ENCODE measurements around the gene LRGUK. TPM values are rescaled to one million over a fixed set of nuclear protein-coding genes. Genes with fewer than 3 reads are reported as not detected.

LRGUK gene
- total and polyA plus RNA-seq, 2 donors (not counting 1 experiment from before 2014, with no cell fraction given) = 0.27 to 0.49 TPM

DNA sequence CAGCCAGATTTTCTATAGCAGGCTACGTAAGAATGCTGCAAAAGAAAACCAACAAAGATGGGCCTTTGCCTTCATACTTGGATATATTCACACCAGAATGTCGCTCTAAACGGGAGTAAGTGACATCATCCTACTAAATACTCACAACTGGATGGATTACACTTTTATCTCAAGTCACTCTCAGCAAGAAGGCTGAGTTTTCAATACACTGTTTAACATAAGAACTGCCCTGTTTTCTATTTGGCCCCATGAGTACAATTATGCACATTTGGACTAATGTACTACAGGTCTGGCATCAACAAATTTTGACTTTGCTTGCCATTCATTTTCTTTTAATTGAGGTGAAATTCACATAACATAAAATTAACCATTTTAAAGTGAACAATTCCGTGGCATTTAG lies 181.4 kb downstream of the LRGUK start:
- Histone ChIP-seq H3K36me3 (replicated peaks in 1 of 2; ENCODE audit: control extremely low read depth in 1 of 2, control insufficient read depth in 1 of 2, extremely low read depth in 1 of 2, insufficient read depth in 2 of 2, low read length in 1 of 2) (peaks cover 0 to 10% of the 10 kb centered on the region in 2 experiments), H3K79me2 (ENCODE audit: control insufficient read depth, insufficient read depth, low read length) (no peaks in the 10 kb centered on the region), H3K9me3 (ENCODE audit: control extremely low read depth in 1 of 3, control insufficient read depth in 2 of 3, insufficient read depth in 1 of 3, low read length in 2 of 3) (no peaks in the 10 kb centered on the region), H3K4me1 (ENCODE audit: control insufficient read depth in 2 of 2, insufficient read depth in 2 of 2, low read length in 2 of 2) (no peaks in the 10 kb centered on the region), H2AFZ (ENCODE audit: insufficient read depth, low read depth, low read length, poor library complexity, severe bottlenecking) (no peak overlapping the region), H3K27me3 (replicated peaks in 1 of 4; ENCODE audit: control extremely low read depth in 1 of 4, control insufficient read depth in 3 of 4, insufficient read depth in 4 of 4, low read length in 3 of 4) (no peaks in the 10 kb centered on the region), H3K9ac (ENCODE audit: low read length) (no peak overlapping the region), H3K27ac (ENCODE audit: low read length in 2 of 2) (no peak overlapping the region), H3K4me3 (ENCODE audit: control extremely low read depth in 1 of 5, extremely low read depth in 1 of 5, insufficient read depth in 1 of 5, low read depth in 2 of 5, low read length in 4 of 5) (no peak overlapping the region), H3K4me2 (replicated peaks; ENCODE audit: low read depth, low read length, poor library complexity, severe bottlenecking) (no peak overlapping the region), H4K20me1 (ENCODE audit: control insufficient read depth, insufficient read depth, low read length, poor library complexity, severe bottlenecking) (no peaks in the 10 kb centered on the region)
- 97% methylated on average over 4 of the region's 4 CpGs for WGBS (ENCODE audit: insufficient coverage)
- Mint-ChIP-seq H3K4me1 (no peaks in the 10 kb centered on the region), H3K27me3 (no peaks in the 10 kb centered on the region), H3K4me3 (no peak overlapping the region), H3K9me3 (ENCODE audit: insufficient read depth) (no peaks in the 10 kb centered on the region), H3K27ac (no peak overlapping the region)
- intact Hi-C loops (cut with micrococcal nuclease) = no loop called here
- no peak for ATAC-seq (ENCODE audit: low read depth)
- no peak for DNase-seq
- TF ChIP-seq, protein P1, sequence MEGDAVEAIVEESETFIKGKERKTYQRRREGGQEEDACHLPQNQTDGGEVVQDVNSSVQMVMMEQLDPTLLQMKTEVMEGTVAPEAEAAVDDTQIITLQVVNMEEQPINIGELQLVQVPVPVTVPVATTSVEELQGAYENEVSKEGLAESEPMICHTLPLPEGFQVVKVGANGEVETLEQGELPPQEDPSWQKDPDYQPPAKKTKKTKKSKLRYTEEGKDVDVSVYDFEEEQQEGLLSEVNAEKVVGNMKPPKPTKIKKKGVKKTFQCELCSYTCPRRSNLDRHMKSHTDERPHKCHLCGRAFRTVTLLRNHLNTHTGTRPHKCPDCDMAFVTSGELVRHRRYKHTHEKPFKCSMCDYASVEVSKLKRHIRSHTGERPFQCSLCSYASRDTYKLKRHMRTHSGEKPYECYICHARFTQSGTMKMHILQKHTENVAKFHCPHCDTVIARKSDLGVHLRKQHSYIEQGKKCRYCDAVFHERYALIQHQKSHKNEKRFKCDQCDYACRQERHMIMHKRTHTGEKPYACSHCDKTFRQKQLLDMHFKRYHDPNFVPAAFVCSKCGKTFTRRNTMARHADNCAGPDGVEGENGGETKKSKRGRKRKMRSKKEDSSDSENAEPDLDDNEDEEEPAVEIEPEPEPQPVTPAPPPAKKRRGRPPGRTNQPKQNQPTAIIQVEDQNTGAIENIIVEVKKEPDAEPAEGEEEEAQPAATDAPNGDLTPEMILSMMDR (IDR thresholded peaks at IDR 0.05) = no peak
- TF ChIP-seq EZH2 (IDR thresholded peaks at IDR 0.05; ENCODE audit: borderline replicate concordance, insufficient read depth, low read depth, low read length, poor library complexity, severe bottlenecking) = no peak
- POLR2A ChIA-PET = no interaction called here
- CTCF ChIA-PET = no interaction called here

DNA sequence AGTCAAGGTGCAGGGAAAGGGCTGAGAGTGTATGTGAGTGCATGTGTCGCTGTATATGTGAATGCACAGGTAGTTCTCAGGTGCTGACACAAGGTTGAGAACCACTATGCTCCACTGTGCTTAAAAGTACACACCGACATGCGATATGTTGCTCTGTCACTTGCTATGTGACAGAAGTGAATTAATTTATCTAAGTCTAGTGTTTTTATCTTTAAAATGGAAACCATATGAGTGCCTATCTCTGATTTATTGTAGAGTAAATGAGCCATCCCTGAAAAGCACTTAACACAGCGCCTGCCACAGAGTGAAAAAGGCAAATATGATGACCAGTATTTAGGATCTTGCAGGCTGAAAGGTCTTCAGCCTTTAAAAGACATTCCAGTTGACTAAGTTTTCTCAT lies 184.7 kb downstream of the LRGUK start:
- H3K79me2 ChIP-seq (ENCODE audit: control insufficient read depth, insufficient read depth, low read length) = peaks cover 14% of the 10 kb centered on the region
- DNase-seq (no peak), ATAC-seq (ENCODE audit: low read depth) (no peak)
- CTCF ChIA-PET = no interaction called here
- no peak overlapping the region for H3K9ac ChIP-seq (ENCODE audit: low read length)
- TF ChIP-seq, protein P1 (IDR thresholded peaks at IDR 0.05) = no peak
- TF ChIP-seq EZH2 (IDR thresholded peaks at IDR 0.05; ENCODE audit: borderline replicate concordance, insufficient read depth, low read depth, low read length, poor library complexity, severe bottlenecking) = no peak
- Mint-ChIP-seq H3K4me1 (peaks cover 13% of the 10 kb centered on the region), H3K27ac (no peak overlapping the region), H3K27me3 (no peaks in the 10 kb centered on the region), H3K9me3 (ENCODE audit: insufficient read depth) (no peaks in the 10 kb centered on the region), H3K4me3 (no peak overlapping the region)
- H3K4me3 ChIP-seq (ENCODE audit: control extremely low read depth in 1 of 5, extremely low read depth in 1 of 5, insufficient read depth in 1 of 5, low read depth in 2 of 5, low read length in 4 of 5) = no peak overlapping the region
- no peak overlapping the region for H3K27ac ChIP-seq (ENCODE audit: low read length in 2 of 2)
- no peak overlapping the region for H2AFZ ChIP-seq (ENCODE audit: insufficient read depth, low read depth, low read length, poor library complexity, severe bottlenecking)
- no peaks in the 10 kb centered on the region for H3K36me3 ChIP-seq (replicated peaks in 1 of 2; ENCODE audit: control extremely low read depth in 1 of 2, control insufficient read depth in 1 of 2, extremely low read depth in 1 of 2, insufficient read depth in 2 of 2, low read length in 1 of 2)
- POLR2A ChIA-PET = no interaction called here
- 88% methylated on average over 1 of the region's 4 CpGs for WGBS (ENCODE audit: insufficient coverage)
- H3K4me1 ChIP-seq (ENCODE audit: control insufficient read depth in 2 of 2, insufficient read depth in 2 of 2, low read length in 2 of 2) = peaks cover 5 to 9% of the 10 kb centered on the region in 2 donors
- H3K9me3 ChIP-seq (ENCODE audit: control extremely low read depth in 1 of 3, control insufficient read depth in 2 of 3, insufficient read depth in 1 of 3, low read length in 2 of 3) = no peaks in the 10 kb centered on the region
- no peaks in the 10 kb centered on the region for H4K20me1 ChIP-seq (ENCODE audit: control insufficient read depth, insufficient read depth, low read length, poor library complexity, severe bottlenecking)
- no peak overlapping the region for H3K4me2 ChIP-seq (replicated peaks; ENCODE audit: low read depth, low read length, poor library complexity, severe bottlenecking)
- H3K27me3 ChIP-seq (replicated peaks in 1 of 4; ENCODE audit: control extremely low read depth in 1 of 4, control insufficient read depth in 3 of 4, insufficient read depth in 4 of 4, low read length in 3 of 4) = no peaks in the 10 kb centered on the region
- intact Hi-C loops (cut with micrococcal nuclease) = no loop called here
